K562 (cell line): ENCODE results near the gene SRCIN1. TPM values are rescaled to one million over a fixed set of nuclear protein-coding genes. Genes with fewer than 3 reads are reported as not detected.

Experiments used
- ATAC-seq: fragments of 200-7000 bp; cut with Tn5 transposase; 3 replicates; pipeline ENCODE4 v1.9.1; 2020; ENCODE audit warnings: moderate library complexity
- BruUV-seq: library from RNA; stranded (reverse); fragments of 400-500 nt; replicated peaks from 2 replicates; lab custom pipeline; 2021; lab: Mats Ljungman, UMichigan
- CTCF ChIA-PET: fragments of 300-600 bp; formaldehyde crosslinking; extraction: SDS; loops from one replicate; lab custom pipeline; 2021; ENCODE audit warnings: low intra/inter-chr PET ratio; lab: Yijun Ruan, JAX
- POLR2A ChIA-PET: fragments of 300-600, 350-650 bp; sonication (Branson Sonifier 250); formaldehyde crosslinking; extraction: SDS; loops from one replicate; lab custom pipeline; 2021; ENCODE audit warnings: antibody characterized with exemption, inconsistent platforms; lab: Yijun Ruan, JAX
- DNase-seq, 4 experiments: peaks; one replicate each; pipeline versions ENCODE4 v3.0.0 to v3.0.0-alpha.2; 2011 to 2018; ENCODE audit warnings: low spot score in 3 of 4, mixed read lengths in 3 of 4; ENCODE audit errors: extremely low read depth in 1 of 4
- FAIRE-seq: peaks from 2 replicates; lab custom pipeline; 2011; peaks lifted over from hg19 to GRCh38; lab: Jason Lieb, UNC
- H2AFZ ChIP-seq: 2 replicates; pipeline ENCODE4 v1.6.0; 2011; ENCODE audit warnings: low read depth, low read length, control low read depth, inconsistent platforms
- H3K27ac ChIP-seq: fragments of 200-600 bp; 3 replicates; pipeline ENCODE4 v1.8.0; 2011; ENCODE audit warnings: low read depth, mild to moderate bottlenecking, control low read depth, inconsistent platforms, low read length, moderate library complexity, mixed read lengths; ENCODE audit errors: extremely low read depth
- H3K27me3 ChIP-seq, 2 experiments: fragments of 300-600 bp in 1 of 2; 2 replicates in 1 of 2; 3 replicates in 1 of 2; pipeline versions ENCODE4 v1.6.0 to v1.8.0; 2011; ENCODE audit warnings: inconsistent platforms in 2 of 2, low read length in 2 of 2, mild to moderate bottlenecking in 1 of 2, mixed read lengths in 1 of 2, moderate library complexity in 1 of 2; ENCODE audit not compliant: control insufficient read depth in 2 of 2, insufficient read depth in 2 of 2
- H3K36me3 ChIP-seq: fragments of 300-600 bp; 3 replicates; pipeline ENCODE4 v1.8.0; 2011; ENCODE audit warnings: mild to moderate bottlenecking, low read length, inconsistent platforms; ENCODE audit not compliant: control insufficient read depth, insufficient read depth
- H3K4me1 ChIP-seq, 2 experiments: fragments of 200-600 bp in 1 of 2; replicated peaks in 1 of 2; 2 replicates in 1 of 2; 3 replicates in 1 of 2; pipeline versions ENCODE4 v1.5.1 to v1.8.0; 2011; ENCODE audit warnings: inconsistent platforms in 2 of 2, low read length in 2 of 2, mild to moderate bottlenecking in 1 of 2, mixed read lengths in 1 of 2, moderate library complexity in 1 of 2; ENCODE audit not compliant: control insufficient read depth in 2 of 2, insufficient read depth in 2 of 2
- H3K4me2 ChIP-seq: 2 replicates; pipeline ENCODE4 v1.6.1; 2011; ENCODE audit warnings: low read length, control low read depth, inconsistent platforms, mixed read lengths; ENCODE audit not compliant: insufficient read depth
- H3K4me3 ChIP-seq: fragments of 200-600 bp; sonication (generic), shearing (Covaris generic); 2 replicates; pipeline ENCODE4 v1.5.1; 2016; ENCODE audit warnings: control low read depth, inconsistent platforms
- H3K79me2 ChIP-seq: fragments of 200-600 bp; 3 replicates; pipeline ENCODE4 v1.8.0; 2011; ENCODE audit warnings: low read length, inconsistent platforms; ENCODE audit not compliant: control insufficient read depth, insufficient read depth
- H3K9ac ChIP-seq, 2 experiments: 2 replicates each; pipeline versions ENCODE4 v1.6.0 to v1.6.1; 2011; ENCODE audit warnings: low read depth in 2 of 2, low read length in 2 of 2, control low read depth in 1 of 2, inconsistent platforms in 1 of 2, mild to moderate bottlenecking in 1 of 2, mixed read lengths in 1 of 2; ENCODE audit not compliant: insufficient read depth in 1 of 2
- H3K9me1 ChIP-seq: one replicate; pipeline ENCODE4 v1.6.0; 2011; ENCODE audit warnings: inconsistent platforms, mild to moderate bottlenecking, low read length, moderate library complexity; ENCODE audit not compliant: control insufficient read depth, insufficient read depth
- H3K9me3 ChIP-seq: replicated peaks from 2 replicates; pipeline ENCODE4 v1.5.1; 2011; ENCODE audit warnings: low read depth, low read length, inconsistent platforms; ENCODE audit not compliant: control insufficient read depth, insufficient read depth
- H4K20me1 ChIP-seq: replicated peaks from 2 replicates; pipeline ENCODE4 v1.6.1; 2011; ENCODE audit warnings: low read length, inconsistent platforms, mixed read lengths; ENCODE audit not compliant: control insufficient read depth, insufficient read depth
- CEBPB ChIP-seq: fragments of 450-650 bp; IDR thresholded peaks from 2 replicates; pipeline ENCODE4 v1.6.1; 2016; ENCODE audit warnings: missing genetic modification characterization, missing compliant biosample characterization
- DPF2 ChIP-seq: fragments of 450-650 bp; IDR thresholded peaks from 2 replicates; pipeline ENCODE4 v1.6.1; 2016
- YY1 ChIP-seq, 3 experiments: IDR thresholded peaks; 2 replicates each; pipeline ENCODE4 v1.6.1; 2011; ENCODE audit warnings: low read length in 2 of 3, mild to moderate bottlenecking in 2 of 3, moderate library complexity in 2 of 3, borderline replicate concordance in 1 of 3, control low read depth in 1 of 3, low read depth in 1 of 3; ENCODE audit not compliant: insufficient read depth in 3 of 3, insufficient replicate concordance in 2 of 3, control insufficient read depth in 1 of 3, insufficient read length in 1 of 3; ENCODE audit errors: extremely low read depth in 1 of 3
- WGBS: fragments of 100-300 bp; shearing (Covaris generic); methylation state at CpG from one replicate; pipeline ENCODE4 v1.1.6; 2016; ENCODE audit warnings: low coverage, mixed read lengths; ENCODE audit not compliant: insufficient coverage; ENCODE audit errors: missing lambda C conversion rate; 5-methylcytosine and 5-hydroxymethylcytosine counted together
- in situ Hi-C: fragments of 300-500 bp; cut with MboI; formaldehyde crosslinking; loops from 4 replicates; pipeline ENCODE4 v1.15.0; 2018; ENCODE audit warnings: inconsistent platforms, mixed read lengths
- intact Hi-C: fragments of 100-400 bp; cut with micrococcal nuclease; formaldehyde crosslinking; loops from 2 replicates; pipeline ENCODE4 v1.14.2; 2022
- polyA plus RNA-seq, 8 experiments: library from polyadenylated mRNA; depleted of rRNA in 4 of 8; stranded (reverse) in 5 of 8; unstranded in 3 of 8; fragments of >200 nt; fragmentation: Nextera tagmentation in 2 of 8; fragmentation: Illumina TruSeq in 1 of 8; extraction: Ambion mirVana in 2 of 8; extraction: Trizol in 1 of 8; gene quantifications; 2 replicates each; pipeline versions ENCODE4 v1.2.1 to v1.2.3, GENCODE V29; 2011 to 2014; ENCODE audit warnings: inconsistent platforms in 1 of 8, missing spikeins in 1 of 8
- total RNA-seq, 7 experiments: library from RNA; depleted of rRNA in 6 of 7; stranded (reverse); fragments of >200 nt in 6 of 7; fragmentation: Illumina TruSeq in 2 of 7; extraction: Trizol in 2 of 7; gene quantifications; 2 replicates each; pipeline versions ENCODE4 v1.2.1 to v1.2.3, GENCODE V29; 2011 to 2021; ENCODE audit warnings: low replicate concordance in 1 of 7

SRCIN1 gene
- total and polyA plus RNA-seq, 9 of the 15 experiments (the other 6 are each of a cell fraction or from before 2014, with no cell fraction given): 0.09 to 0.33 (median 0.13) TPM; not detected in 6

GRCh38 chr17:38485146-38485468 lies 120.6 kb downstream of the SRCIN1 start:
- Histone ChIP-seq H3K4me2 (no peak overlapping the region), H3K36me3 (no peaks in the 10 kb centered on the region), H3K9me1 (no peaks in the 10 kb centered on the region), H2AFZ (no peak overlapping the region), H3K27ac (no peak overlapping the region), H3K27me3 (peaks cover 0 to 22% of the 10 kb centered on the region in 2 experiments; a peak in 2 of 5 replicates), H3K9me3 (no peaks in the 10 kb centered on the region), H4K20me1 (no peaks in the 10 kb centered on the region; the same call in 1 of the 2 replicates), H3K4me3 (no peak overlapping the region), H3K79me2 (no peaks in the 10 kb centered on the region), H3K4me1 (peaks cover 0 to 6% of the 10 kb centered on the region in 2 experiments; a peak in 2 of 5 replicates), H3K9ac (no peak overlapping the region)
- intact Hi-C loops: loop anchor here (1.0 to 2.0 kb wide), 2 partner anchors 40 to 62 kb away; no protein-coding TSS in a partner anchor
- ATAC-seq (no peak), FAIRE-seq (no peak), DNase-seq (no peak)
- BruUV-seq: no TSS peak
- WGBS: 7% methylated on average over 2 of the region's 2 CpGs
- in situ Hi-C loops: no loop called here
- CTCF ChIA-PET: interaction anchor here (0.9 kb wide), 1 partner anchor 61 kb away, joined by 8 read pairs; no protein-coding TSS in a partner anchor
- POLR2A ChIA-PET: no interaction called here
- TF ChIP-seq CEBPB: peak; percentile 24; the same call in 1 of the 2 replicates
- TF ChIP-seq DPF2: no peak
- peak in 1 of 3 experiments; percentile 20 for TF ChIP-seq YY1 (IDR thresholded peaks at IDR 0.05; ENCODE audit: borderline replicate concordance in 1 of 3, control insufficient read depth in 1 of 3, extremely low read depth in 1 of 3, insufficient read depth in 3 of 3, insufficient read length in 1 of 3, insufficient replicate concordance in 2 of 3, low read depth in 1 of 3, low read length in 2 of 3)
